HepG2 (cell line): Measurements from ENCODE around the gene MYL12B. TPM values are rescaled to one million over a fixed set of nuclear protein-coding genes. Genes with fewer than 3 reads are reported as not detected.
A peak's percentile ranks its signal among the peaks of the same experiment; 100 is the strongest.

Experiments used
- CBFB ChIP-seq: sonication (generic); formaldehyde crosslinking; IDR thresholded peaks from 2 replicates; pipeline ENCODE4 v1.4.0; 2020; ENCODE audit warnings: missing genetic modification reagents
- IKZF1 ChIP-seq: fragments of 450-650 bp; IDR thresholded peaks from 2 replicates; pipeline ENCODE4 v1.7.1; 2016
- KAT7 ChIP-seq: IDR thresholded peaks from 2 replicates; pipeline ENCODE4 v1.6.1; 2018; ENCODE audit warnings: borderline replicate concordance, missing compliant biosample characterization
- SAP130 ChIP-seq: IDR thresholded peaks from 2 replicates; pipeline ENCODE4 v1.6.1; 2016; ENCODE audit warnings: low read depth
- ZBTB38 ChIP-seq: sonication (generic); formaldehyde crosslinking; IDR thresholded peaks from 2 replicates; pipeline ENCODE4 v1.5.1; 2020; ENCODE audit warnings: mild to moderate bottlenecking, missing genetic modification reagents
- ZNF138 ChIP-seq: sonication (generic); formaldehyde crosslinking; IDR thresholded peaks from 2 replicates; pipeline ENCODE4 v1.5.0; 2020; ENCODE audit warnings: mild to moderate bottlenecking, low read depth, missing genetic modification reagents
- ZNF205 ChIP-seq: IDR thresholded peaks from 2 replicates; pipeline ENCODE4 v1.6.1; 2018; ENCODE audit warnings: missing biosample characterization, missing genetic modification reagents
- ZNF256 ChIP-seq: sonication (generic); formaldehyde crosslinking; conservative IDR thresholded peaks from 2 replicates; pipeline ENCODE4 v1.4.0; 2020; ENCODE audit warnings: missing genetic modification reagents
- ZNF354B ChIP-seq: sonication (generic); formaldehyde crosslinking; IDR thresholded peaks from 2 replicates; pipeline ENCODE4 v1.8.0; 2022; ENCODE audit warnings: mild to moderate bottlenecking, missing genetic modification reagents
- ZNF777 ChIP-seq: sonication (generic); formaldehyde crosslinking; IDR thresholded peaks from 2 replicates; pipeline ENCODE4 v1.4.0; 2020; ENCODE audit warnings: missing genetic modification reagents
- polyA plus RNA-seq, 8 experiments: library from polyadenylated mRNA; depleted of rRNA in 3 of 8; stranded (reverse) in 7 of 8; unstranded in 1 of 8; fragments of >200 nt; fragmentation: Illumina TruSeq in 4 of 8; extraction: Trizol in 4 of 8; gene quantifications; 2 replicates each; pipeline versions ENCODE4 v1.2.1 to v1.2.3, GENCODE V29; 2011 to 2016; ENCODE audit warnings: low read depth in 4 of 8, missing spikeins in 1 of 8, mixed read lengths in 1 of 8; ENCODE audit not compliant: insufficient read depth in 1 of 8
- total RNA-seq, 5 experiments: library from RNA; depleted of rRNA; stranded (reverse); fragments of >200 nt; fragmentation: Illumina TruSeq; extraction: Trizol; gene quantifications; 2 replicates each; pipeline ENCODE4 v1.2.3, GENCODE V29; 2016; ENCODE audit warnings: low read depth in 1 of 5
- TF ChIP-seq, protein P1 (sequence below): sonication (generic); formaldehyde crosslinking; IDR thresholded peaks from 2 replicates; pipeline ENCODE4 v1.4.0; 2020; ENCODE audit warnings: mild to moderate bottlenecking, missing genetic modification reagents
- TF ChIP-seq, protein P2 (sequence below): sonication (generic); formaldehyde crosslinking; IDR thresholded peaks from 2 replicates; pipeline ENCODE4 v1.5.1; 2020; ENCODE audit warnings: missing genetic modification reagents, mild to moderate bottlenecking, borderline replicate concordance
- TF ChIP-seq, protein P3 (sequence below): sonication (generic); formaldehyde crosslinking; IDR thresholded peaks from 2 replicates; pipeline ENCODE4 v1.5.1; 2020; ENCODE audit warnings: missing genetic modification reagents, mild to moderate bottlenecking, borderline replicate concordance
- TF ChIP-seq, protein P4 (sequence below): sonication (generic); formaldehyde crosslinking; IDR thresholded peaks from 2 replicates; pipeline ENCODE4 v1.9.0; 2021; ENCODE audit warnings: missing genetic modification reagents, mild to moderate bottlenecking, borderline replicate concordance
- TF ChIP-seq, protein P5 (sequence below): sonication (generic); formaldehyde crosslinking; IDR thresholded peaks from 2 replicates; pipeline ENCODE4 v1.4.0; 2020; ENCODE audit warnings: missing genetic modification reagents

Gene MYL12B
- total and polyA plus RNA-seq, 2 of the 13 experiments (the other 11 are each of a cell fraction or from before 2014, with no cell fraction given): 265 to 340 TPM

DNA sequence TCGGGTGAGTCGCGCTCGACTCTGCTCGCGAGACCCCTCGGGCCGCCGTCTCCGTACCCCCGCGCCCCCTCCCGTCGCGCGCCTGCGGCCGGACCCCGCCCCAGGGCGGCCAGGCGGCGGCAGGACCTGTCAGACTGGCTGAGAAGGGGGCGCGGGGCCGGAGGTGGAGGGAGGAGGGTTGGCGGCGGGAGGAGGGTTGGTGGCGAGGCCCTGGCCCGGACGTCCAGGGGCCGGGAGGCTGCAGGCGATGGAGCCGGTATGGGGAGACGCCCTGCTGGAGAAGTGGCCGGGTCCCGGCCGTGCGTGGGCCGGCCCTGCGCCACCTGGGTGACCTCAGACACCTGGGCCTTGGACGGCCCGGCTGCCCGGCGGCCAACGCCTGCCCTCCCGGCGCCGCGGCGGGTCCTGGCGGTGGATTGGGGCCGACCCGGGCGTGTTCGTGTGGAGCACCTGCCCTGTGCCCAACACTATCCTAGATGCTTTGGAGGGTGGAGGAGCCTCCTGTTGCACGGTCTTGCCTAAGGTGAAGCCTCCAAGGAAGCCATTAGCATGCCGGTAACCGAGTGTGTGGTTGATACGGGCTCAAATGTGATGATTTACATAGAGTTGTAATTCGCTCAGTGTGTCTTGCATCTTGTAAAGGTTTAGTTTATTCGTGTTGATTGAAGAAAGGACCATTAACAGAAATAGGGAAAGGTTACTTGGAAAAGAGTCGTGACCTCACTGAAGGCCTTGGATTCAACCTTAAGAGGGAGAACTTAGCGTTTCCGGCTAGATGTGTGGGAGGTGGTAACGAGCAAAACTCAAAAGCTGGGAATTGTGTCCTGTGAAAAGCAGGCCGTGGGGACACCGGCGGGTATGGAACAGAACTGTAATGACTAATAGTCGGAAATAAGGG, 550 bp downstream of the MYL12B start (continued):
- TF ChIP-seq, protein P1, sequence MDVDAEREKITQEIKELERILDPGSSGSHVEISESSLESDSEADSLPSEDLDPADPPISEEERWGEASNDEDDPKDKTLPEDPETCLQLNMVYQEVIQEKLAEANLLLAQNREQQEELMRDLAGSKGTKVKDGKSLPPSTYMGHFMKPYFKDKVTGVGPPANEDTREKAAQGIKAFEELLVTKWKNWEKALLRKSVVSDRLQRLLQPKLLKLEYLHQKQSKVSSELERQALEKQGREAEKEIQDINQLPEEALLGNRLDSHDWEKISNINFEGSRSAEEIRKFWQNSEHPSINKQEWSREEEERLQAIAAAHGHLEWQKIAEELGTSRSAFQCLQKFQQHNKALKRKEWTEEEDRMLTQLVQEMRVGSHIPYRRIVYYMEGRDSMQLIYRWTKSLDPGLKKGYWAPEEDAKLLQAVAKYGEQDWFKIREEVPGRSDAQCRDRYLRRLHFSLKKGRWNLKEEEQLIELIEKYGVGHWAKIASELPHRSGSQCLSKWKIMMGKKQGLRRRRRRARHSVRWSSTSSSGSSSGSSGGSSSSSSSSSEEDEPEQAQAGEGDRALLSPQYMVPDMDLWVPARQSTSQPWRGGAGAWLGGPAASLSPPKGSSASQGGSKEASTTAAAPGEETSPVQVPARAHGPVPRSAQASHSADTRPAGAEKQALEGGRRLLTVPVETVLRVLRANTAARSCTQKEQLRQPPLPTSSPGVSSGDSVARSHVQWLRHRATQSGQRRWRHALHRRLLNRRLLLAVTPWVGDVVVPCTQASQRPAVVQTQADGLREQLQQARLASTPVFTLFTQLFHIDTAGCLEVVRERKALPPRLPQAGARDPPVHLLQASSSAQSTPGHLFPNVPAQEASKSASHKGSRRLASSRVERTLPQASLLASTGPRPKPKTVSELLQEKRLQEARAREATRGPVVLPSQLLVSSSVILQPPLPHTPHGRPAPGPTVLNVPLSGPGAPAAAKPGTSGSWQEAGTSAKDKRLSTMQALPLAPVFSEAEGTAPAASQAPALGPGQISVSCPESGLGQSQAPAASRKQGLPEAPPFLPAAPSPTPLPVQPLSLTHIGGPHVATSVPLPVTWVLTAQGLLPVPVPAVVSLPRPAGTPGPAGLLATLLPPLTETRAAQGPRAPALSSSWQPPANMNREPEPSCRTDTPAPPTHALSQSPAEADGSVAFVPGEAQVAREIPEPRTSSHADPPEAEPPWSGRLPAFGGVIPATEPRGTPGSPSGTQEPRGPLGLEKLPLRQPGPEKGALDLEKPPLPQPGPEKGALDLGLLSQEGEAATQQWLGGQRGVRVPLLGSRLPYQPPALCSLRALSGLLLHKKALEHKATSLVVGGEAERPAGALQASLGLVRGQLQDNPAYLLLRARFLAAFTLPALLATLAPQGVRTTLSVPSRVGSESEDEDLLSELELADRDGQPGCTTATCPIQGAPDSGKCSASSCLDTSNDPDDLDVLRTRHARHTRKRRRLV (CRISPR knock-in tag): no peak
- TF ChIP-seq ZBTB38 (CRISPR knock-in tag) (0 out of 2 replicates have a peak, but pooled peaks have one; percentile 46), ZNF354B (CRISPR knock-in tag) (0 out of 2 replicates have a peak, but pooled peaks have one; percentile 31), CBFB (CRISPR knock-in tag) (no peak), KAT7 (no peak), ZNF256 (CRISPR knock-in tag) (no peak), ZNF205 (CRISPR knock-in tag) (no peak), ZNF777 (CRISPR knock-in tag) (0 out of 2 replicates have a peak, but pooled peaks have one; percentile 2), SAP130 (CRISPR knock-in tag) (peak; percentile 14), ZNF138 (CRISPR knock-in tag) (no peak; the same call in 1 of the 2 replicates), IKZF1 (no peak)
- TF ChIP-seq, protein P2, sequence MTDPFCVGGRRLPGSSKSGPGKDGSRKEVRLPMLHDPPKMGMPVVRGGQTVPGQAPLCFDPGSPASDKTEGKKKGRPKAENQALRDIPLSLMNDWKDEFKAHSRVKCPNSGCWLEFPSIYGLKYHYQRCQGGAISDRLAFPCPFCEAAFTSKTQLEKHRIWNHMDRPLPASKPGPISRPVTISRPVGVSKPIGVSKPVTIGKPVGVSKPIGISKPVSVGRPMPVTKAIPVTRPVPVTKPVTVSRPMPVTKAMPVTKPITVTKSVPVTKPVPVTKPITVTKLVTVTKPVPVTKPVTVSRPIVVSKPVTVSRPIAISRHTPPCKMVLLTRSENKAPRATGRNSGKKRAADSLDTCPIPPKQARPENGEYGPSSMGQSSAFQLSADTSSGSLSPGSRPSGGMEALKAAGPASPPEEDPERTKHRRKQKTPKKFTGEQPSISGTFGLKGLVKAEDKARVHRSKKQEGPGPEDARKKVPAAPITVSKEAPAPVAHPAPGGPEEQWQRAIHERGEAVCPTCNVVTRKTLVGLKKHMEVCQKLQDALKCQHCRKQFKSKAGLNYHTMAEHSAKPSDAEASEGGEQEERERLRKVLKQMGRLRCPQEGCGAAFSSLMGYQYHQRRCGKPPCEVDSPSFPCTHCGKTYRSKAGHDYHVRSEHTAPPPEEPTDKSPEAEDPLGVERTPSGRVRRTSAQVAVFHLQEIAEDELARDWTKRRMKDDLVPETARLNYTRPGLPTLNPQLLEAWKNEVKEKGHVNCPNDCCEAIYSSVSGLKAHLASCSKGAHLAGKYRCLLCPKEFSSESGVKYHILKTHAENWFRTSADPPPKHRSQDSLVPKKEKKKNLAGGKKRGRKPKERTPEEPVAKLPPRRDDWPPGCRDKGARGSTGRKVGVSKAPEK: no peak
- TF ChIP-seq, protein P3, sequence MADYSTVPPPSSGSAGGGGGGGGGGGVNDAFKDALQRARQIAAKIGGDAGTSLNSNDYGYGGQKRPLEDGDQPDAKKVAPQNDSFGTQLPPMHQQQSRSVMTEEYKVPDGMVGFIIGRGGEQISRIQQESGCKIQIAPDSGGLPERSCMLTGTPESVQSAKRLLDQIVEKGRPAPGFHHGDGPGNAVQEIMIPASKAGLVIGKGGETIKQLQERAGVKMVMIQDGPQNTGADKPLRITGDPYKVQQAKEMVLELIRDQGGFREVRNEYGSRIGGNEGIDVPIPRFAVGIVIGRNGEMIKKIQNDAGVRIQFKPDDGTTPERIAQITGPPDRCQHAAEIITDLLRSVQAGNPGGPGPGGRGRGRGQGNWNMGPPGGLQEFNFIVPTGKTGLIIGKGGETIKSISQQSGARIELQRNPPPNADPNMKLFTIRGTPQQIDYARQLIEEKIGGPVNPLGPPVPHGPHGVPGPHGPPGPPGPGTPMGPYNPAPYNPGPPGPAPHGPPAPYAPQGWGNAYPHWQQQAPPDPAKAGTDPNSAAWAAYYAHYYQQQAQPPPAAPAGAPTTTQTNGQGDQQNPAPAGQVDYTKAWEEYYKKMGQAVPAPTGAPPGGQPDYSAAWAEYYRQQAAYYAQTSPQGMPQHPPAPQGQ (CRISPR knock-in tag): no peak
- TF ChIP-seq, protein P4, sequence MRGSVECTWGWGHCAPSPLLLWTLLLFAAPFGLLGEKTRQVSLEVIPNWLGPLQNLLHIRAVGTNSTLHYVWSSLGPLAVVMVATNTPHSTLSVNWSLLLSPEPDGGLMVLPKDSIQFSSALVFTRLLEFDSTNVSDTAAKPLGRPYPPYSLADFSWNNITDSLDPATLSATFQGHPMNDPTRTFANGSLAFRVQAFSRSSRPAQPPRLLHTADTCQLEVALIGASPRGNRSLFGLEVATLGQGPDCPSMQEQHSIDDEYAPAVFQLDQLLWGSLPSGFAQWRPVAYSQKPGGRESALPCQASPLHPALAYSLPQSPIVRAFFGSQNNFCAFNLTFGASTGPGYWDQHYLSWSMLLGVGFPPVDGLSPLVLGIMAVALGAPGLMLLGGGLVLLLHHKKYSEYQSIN: no peak
- TF ChIP-seq, protein P5, sequence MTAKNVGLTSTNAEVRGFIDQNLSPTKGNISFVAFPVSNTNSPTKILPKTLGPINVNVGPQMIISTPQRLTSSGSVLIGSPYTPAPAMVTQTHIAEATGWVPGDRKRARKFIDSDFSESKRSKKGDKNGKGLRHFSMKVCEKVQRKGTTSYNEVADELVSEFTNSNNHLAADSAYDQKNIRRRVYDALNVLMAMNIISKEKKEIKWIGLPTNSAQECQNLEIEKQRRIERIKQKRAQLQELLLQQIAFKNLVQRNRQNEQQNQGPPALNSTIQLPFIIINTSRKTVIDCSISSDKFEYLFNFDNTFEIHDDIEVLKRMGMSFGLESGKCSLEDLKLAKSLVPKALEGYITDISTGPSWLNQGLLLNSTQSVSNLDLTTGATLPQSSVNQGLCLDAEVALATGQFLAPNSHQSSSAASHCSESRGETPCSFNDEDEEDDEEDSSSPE: no peak
